Measurements from ENCODE around the gene CGN. TPM values are rescaled to one million over a fixed set of nuclear protein-coding genes. Genes with fewer than 3 reads are reported as not detected.

The CGN gene
- total and polyA plus RNA-seq, 2 experiments from 2014 or later: 11.8 to 37.0 TPM

DNA sequence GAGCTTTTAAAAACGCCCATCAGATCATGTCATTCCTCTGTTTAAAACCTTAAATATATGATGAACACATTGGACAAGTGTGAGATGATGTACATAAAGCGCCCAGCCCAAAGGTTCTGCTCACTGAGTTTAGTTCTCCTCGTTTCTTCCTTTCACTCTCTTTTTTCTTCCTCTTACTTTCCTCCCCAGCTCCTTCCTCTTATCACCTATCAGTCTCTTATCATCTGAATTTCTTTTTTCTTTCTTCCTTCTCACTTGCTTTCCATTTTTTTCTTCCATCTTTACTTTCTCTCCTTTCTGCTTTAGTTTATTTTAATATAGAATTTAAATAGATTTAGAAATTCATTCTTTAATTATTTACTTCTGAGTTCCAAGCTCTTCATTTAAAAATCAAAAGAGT, 34.1 kb upstream of the CGN start:
- no peak overlapping the region; the same call in 1 of the 2 replicates for H2AFZ ChIP-seq
- no peak overlapping the region for H3K27ac ChIP-seq (ENCODE audit: low read depth)
- Mint-ChIP-seq H3K36me3 (ENCODE audit: low read depth) (no peaks in the 10 kb centered on the region), H3K27me3 (ENCODE audit: insufficient read depth, low read depth, poor library complexity) (peaks cover 2% of the 10 kb centered on the region), H3K27ac (no peak overlapping the region), H3K4me3 (no peak overlapping the region), H3K4me1 (peaks cover 13% of the 10 kb centered on the region; the same call in 2 of the 3 replicates), H3K9me3 (no peaks in the 10 kb centered on the region; the same call in 2 of the 3 replicates)
- no peaks in the 10 kb centered on the region for H3K9me2 ChIP-seq (ENCODE audit: insufficient read depth)
- no peak for DNase-seq (ENCODE audit: low spot score)
- no peaks in the 10 kb centered on the region for H3F3A ChIP-seq (replicated peaks; ENCODE audit: low read depth)
- no peaks in the 10 kb centered on the region for H3K4me1 ChIP-seq (ENCODE audit: insufficient read depth)
- TF ChIP-seq, protein P1, sequence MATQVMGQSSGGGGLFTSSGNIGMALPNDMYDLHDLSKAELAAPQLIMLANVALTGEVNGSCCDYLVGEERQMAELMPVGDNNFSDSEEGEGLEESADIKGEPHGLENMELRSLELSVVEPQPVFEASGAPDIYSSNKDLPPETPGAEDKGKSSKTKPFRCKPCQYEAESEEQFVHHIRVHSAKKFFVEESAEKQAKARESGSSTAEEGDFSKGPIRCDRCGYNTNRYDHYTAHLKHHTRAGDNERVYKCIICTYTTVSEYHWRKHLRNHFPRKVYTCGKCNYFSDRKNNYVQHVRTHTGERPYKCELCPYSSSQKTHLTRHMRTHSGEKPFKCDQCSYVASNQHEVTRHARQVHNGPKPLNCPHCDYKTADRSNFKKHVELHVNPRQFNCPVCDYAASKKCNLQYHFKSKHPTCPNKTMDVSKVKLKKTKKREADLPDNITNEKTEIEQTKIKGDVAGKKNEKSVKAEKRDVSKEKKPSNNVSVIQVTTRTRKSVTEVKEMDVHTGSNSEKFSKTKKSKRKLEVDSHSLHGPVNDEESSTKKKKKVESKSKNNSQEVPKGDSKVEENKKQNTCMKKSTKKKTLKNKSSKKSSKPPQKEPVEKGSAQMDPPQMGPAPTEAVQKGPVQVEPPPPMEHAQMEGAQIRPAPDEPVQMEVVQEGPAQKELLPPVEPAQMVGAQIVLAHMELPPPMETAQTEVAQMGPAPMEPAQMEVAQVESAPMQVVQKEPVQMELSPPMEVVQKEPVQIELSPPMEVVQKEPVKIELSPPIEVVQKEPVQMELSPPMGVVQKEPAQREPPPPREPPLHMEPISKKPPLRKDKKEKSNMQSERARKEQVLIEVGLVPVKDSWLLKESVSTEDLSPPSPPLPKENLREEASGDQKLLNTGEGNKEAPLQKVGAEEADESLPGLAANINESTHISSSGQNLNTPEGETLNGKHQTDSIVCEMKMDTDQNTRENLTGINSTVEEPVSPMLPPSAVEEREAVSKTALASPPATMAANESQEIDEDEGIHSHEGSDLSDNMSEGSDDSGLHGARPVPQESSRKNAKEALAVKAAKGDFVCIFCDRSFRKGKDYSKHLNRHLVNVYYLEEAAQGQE (IDR thresholded peaks at IDR 0.05; ENCODE audit: unreplicated experiment): no peak
- TF ChIP-seq ZNF114 (CRISPR knock-in tag; IDR thresholded peaks at IDR 0.05) (no peak), EZH2phosphoT487 (IDR thresholded peaks at IDR 0.05; ENCODE audit: unreplicated experiment) (no peak), CREB1 (CRISPR knock-in tag; IDR thresholded peaks at IDR 0.05; ENCODE audit: low read depth) (no peak), NANOG (IDR thresholded peaks at IDR 0.05; ENCODE audit: borderline replicate concordance) (no peak)
- TF ChIP-seq, protein P2, sequence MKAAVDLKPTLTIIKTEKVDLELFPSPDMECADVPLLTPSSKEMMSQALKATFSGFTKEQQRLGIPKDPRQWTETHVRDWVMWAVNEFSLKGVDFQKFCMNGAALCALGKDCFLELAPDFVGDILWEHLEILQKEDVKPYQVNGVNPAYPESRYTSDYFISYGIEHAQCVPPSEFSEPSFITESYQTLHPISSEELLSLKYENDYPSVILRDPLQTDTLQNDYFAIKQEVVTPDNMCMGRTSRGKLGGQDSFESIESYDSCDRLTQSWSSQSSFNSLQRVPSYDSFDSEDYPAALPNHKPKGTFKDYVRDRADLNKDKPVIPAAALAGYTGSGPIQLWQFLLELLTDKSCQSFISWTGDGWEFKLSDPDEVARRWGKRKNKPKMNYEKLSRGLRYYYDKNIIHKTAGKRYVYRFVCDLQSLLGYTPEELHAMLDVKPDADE (IDR thresholded peaks at IDR 0.05): no peak
- ATAC-seq: no peak
- no peak overlapping the region for H3K4me2 ChIP-seq
- H4K20me1 ChIP-seq (replicated peaks; ENCODE audit: insufficient read depth): no peaks in the 10 kb centered on the region
- H3K36me3 ChIP-seq (ENCODE audit: insufficient read depth): no peaks in the 10 kb centered on the region
- H3K27me3 ChIP-seq (ENCODE audit: insufficient read depth): no peaks in the 10 kb centered on the region
- no peak overlapping the region for H3K4me3 ChIP-seq
- H3K79me2 ChIP-seq (replicated peaks; ENCODE audit: insufficient read depth): no peaks in the 10 kb centered on the region

DNA sequence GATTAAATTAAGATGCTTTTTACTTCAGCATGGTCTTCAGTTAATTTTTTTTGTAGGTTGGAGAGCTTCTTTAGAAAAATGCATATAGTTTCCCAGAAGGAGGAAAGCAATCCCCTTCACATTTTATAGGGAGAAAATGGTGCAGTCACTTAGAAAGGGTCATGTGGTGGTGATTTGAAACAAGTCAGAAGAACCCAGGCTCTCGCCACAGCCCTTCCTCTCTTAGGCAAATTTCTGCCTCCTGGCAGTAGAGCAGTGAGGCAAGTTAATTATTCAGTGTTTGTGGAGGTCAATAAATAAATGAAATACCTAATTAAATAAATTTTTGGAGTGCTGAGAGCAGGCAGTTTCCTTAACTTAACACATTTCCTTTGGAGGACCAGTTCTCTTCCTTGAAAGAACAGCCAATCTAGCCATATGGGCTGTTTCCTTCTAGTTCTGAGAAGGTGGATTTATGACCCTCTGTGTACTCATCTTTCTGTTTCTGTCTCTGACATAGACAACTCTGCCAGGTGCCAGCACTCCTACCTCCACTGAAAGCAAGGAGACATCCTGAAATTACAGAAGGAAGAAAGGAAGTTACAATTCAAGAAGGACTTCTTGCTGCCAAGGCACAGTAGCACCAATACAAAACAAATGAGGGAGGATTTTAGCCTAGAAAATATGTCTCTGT, 32.9 kb upstream of the CGN start:
- Mint-ChIP-seq H3K9me3 (no peaks in the 10 kb centered on the region; the same call in 2 of the 3 replicates), H3K4me1 (peaks cover 8% of the 10 kb centered on the region; the same call in 2 of the 3 replicates), H3K36me3 (ENCODE audit: low read depth) (no peaks in the 10 kb centered on the region), H3K27me3 (ENCODE audit: insufficient read depth, low read depth, poor library complexity) (peaks cover 2% of the 10 kb centered on the region), H3K27ac (no peak overlapping the region), H3K4me3 (no peak overlapping the region)
- Histone ChIP-seq H3K9me2 (ENCODE audit: insufficient read depth) (no peaks in the 10 kb centered on the region), H3K4me2 (no peak overlapping the region), H3F3A (replicated peaks; ENCODE audit: low read depth) (no peaks in the 10 kb centered on the region), H2AFZ (no peak overlapping the region), H3K4me3 (no peak overlapping the region), H3K36me3 (ENCODE audit: insufficient read depth) (no peaks in the 10 kb centered on the region), H4K20me1 (replicated peaks; ENCODE audit: insufficient read depth) (no peaks in the 10 kb centered on the region), H3K4me1 (ENCODE audit: insufficient read depth) (no peaks in the 10 kb centered on the region), H3K27me3 (ENCODE audit: insufficient read depth) (no peaks in the 10 kb centered on the region), H3K79me2 (replicated peaks; ENCODE audit: insufficient read depth) (no peaks in the 10 kb centered on the region), H3K27ac (ENCODE audit: low read depth) (no peak overlapping the region)
- DNase-seq (ENCODE audit: low spot score) (no peak), ATAC-seq (no peak)
- TF ChIP-seq POLR2AphosphoS5 (IDR thresholded peaks at IDR 0.05; ENCODE audit: low read depth): no peak
- TF ChIP-seq, protein P3, sequence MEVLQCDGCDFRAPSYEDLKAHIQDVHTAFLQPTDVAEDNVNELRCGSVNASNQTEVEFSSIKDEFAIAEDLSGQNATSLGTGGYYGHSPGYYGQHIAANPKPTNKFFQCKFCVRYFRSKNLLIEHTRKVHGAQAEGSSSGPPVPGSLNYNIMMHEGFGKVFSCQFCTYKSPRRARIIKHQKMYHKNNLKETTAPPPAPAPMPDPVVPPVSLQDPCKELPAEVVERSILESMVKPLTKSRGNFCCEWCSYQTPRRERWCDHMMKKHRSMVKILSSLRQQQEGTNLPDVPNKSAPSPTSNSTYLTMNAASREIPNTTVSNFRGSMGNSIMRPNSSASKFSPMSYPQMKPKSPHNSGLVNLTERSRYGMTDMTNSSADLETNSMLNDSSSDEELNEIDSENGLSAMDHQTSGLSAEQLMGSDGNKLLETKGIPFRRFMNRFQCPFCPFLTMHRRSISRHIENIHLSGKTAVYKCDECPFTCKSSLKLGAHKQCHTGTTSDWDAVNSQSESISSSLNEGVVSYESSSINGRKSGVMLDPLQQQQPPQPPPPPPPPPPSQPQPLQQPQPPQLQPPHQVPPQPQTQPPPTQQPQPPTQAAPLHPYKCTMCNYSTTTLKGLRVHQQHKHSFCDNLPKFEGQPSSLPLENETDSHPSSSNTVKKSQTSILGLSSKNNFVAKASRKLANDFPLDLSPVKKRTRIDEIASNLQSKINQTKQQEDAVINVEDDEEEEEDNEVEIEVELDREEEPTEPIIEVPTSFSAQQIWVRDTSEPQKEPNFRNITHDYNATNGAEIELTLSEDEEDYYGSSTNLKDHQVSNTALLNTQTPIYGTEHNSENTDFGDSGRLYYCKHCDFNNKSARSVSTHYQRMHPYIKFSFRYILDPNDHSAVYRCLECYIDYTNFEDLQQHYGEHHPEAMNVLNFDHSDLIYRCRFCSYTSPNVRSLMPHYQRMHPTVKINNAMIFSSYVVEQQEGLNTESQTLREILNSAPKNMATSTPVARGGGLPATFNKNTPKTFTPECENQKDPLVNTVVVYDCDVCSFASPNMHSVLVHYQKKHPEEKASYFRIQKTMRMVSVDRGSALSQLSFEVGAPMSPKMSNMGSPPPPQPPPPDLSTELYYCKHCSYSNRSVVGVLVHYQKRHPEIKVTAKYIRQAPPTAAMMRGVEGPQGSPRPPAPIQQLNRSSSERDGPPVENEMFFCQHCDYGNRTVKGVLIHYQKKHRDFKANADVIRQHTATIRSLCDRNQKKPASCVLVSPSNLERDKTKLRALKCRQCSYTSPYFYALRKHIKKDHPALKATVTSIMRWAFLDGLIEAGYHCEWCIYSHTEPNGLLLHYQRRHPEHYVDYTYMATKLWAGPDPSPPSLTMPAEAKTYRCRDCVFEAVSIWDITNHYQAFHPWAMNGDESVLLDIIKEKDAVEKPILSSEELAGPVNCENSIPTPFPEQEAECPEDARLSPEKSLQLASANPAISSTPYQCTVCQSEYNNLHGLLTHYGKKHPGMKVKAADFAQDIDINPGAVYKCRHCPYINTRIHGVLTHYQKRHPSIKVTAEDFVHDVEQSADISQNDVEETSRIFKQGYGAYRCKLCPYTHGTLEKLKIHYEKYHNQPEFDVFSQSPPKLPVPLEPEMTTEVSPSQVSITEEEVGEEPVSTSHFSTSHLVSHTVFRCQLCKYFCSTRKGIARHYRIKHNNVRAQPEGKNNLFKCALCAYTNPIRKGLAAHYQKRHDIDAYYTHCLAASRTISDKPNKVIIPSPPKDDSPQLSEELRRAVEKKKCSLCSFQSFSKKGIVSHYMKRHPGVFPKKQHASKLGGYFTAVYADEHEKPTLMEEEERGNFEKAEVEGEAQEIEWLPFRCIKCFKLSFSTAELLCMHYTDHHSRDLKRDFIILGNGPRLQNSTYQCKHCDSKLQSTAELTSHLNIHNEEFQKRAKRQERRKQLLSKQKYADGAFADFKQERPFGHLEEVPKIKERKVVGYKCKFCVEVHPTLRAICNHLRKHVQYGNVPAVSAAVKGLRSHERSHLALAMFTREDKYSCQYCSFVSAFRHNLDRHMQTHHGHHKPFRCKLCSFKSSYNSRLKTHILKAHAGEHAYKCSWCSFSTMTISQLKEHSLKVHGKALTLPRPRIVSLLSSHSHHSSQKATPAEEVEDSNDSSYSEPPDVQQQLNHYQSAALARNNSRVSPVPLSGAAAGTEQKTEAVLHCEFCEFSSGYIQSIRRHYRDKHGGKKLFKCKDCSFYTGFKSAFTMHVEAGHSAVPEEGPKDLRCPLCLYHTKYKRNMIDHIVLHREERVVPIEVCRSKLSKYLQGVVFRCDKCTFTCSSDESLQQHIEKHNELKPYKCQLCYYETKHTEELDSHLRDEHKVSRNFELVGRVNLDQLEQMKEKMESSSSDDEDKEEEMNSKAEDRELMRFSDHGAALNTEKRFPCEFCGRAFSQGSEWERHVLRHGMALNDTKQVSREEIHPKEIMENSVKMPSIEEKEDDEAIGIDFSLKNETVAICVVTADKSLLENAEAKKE (CRISPR knock-in tag; IDR thresholded peaks at IDR 0.05): no peak
- no peak for TF ChIP-seq ZNF114 (CRISPR knock-in tag; IDR thresholded peaks at IDR 0.05)
- no peak for TF ChIP-seq NANOG (IDR thresholded peaks at IDR 0.05; ENCODE audit: borderline replicate concordance)
- no peak for TF ChIP-seq EZH2phosphoT487 (IDR thresholded peaks at IDR 0.05; ENCODE audit: unreplicated experiment)
- TF ChIP-seq JUNB (IDR thresholded peaks at IDR 0.05; ENCODE audit: unreplicated experiment): no peak
- TF ChIP-seq STAT1 (IDR thresholded peaks at IDR 0.05; ENCODE audit: unreplicated experiment): no peak
- no peak for TF ChIP-seq CREB1 (CRISPR knock-in tag; IDR thresholded peaks at IDR 0.05; ENCODE audit: low read depth)

Measured in GM23338 (cell line).